ENCODE data around the gene TAP1. TPM values are rescaled to one million over a fixed set of nuclear protein-coding genes. Genes with fewer than 3 reads are reported as not detected.

Gene TAP1
- total RNA-seq, 6 experiments from 2014 or later: 29.9 to 42.6 (median 37.8) TPM

GRCh38 chr6:32852018-32852843, 1.3 kb downstream of the TAP1 start:
- no peak for DNase-seq
- peaks cover 2% of the 10 kb centered on the region for H3K27me3 Mint-ChIP-seq (ENCODE audit: insufficient read depth)
- peak overlapping the region; percentile 99 for H3K4me3 Mint-ChIP-seq
- H3K27ac Mint-ChIP-seq: peak overlapping the region; percentile 90
- TF ChIP-seq CTCF (IDR thresholded peaks at IDR 0.05): no peak
- H3K4me1 Mint-ChIP-seq (ENCODE audit: low read depth): peaks cover 29% of the 10 kb centered on the region
- peaks cover 28% of the 10 kb centered on the region for H3K36me3 Mint-ChIP-seq (ENCODE audit: low read depth)
- no peaks in the 10 kb centered on the region for H3K9me3 Mint-ChIP-seq

GRCh38 chr6:32851025-32851424, 2.5 kb downstream of the TAP1 start:
- no peak for DNase-seq
- no peak overlapping the region for H3K4me3 Mint-ChIP-seq
- TF ChIP-seq CTCF (IDR thresholded peaks at IDR 0.05): no peak
- H3K36me3 Mint-ChIP-seq (ENCODE audit: low read depth): peaks cover 33% of the 10 kb centered on the region
- no peak overlapping the region for H3K27ac Mint-ChIP-seq
- H3K4me1 Mint-ChIP-seq (ENCODE audit: low read depth): peaks cover 29% of the 10 kb centered on the region
- H3K9me3 Mint-ChIP-seq: no peaks in the 10 kb centered on the region
- peaks cover 2% of the 10 kb centered on the region for H3K27me3 Mint-ChIP-seq (ENCODE audit: insufficient read depth)

- Mint-ChIP-seq H3K27me3 (ENCODE audit: insufficient read depth) (peaks cover 4% of the 10 kb centered on the region), H3K36me3 (ENCODE audit: low read depth) (peaks cover 33% of the 10 kb centered on the region), H3K27ac (no peak overlapping the region), H3K9me3 (no peaks in the 10 kb centered on the region), H3K4me1 (ENCODE audit: low read depth) (peaks cover 21% of the 10 kb centered on the region), H3K4me3 (no peak overlapping the region)
- DNase-seq: no peak
- no peak for TF ChIP-seq CTCF (IDR thresholded peaks at IDR 0.05)
These were observed 4.4 kb downstream of the TAP1 start for GRCh38 chr6:32849126-32849525.

- no peak for TF ChIP-seq CTCF (IDR thresholded peaks at IDR 0.05)
- Mint-ChIP-seq H3K4me3 (no peak overlapping the region), H3K27ac (no peak overlapping the region), H3K9me3 (no peaks in the 10 kb centered on the region), H3K27me3 (ENCODE audit: insufficient read depth) (peaks cover 6% of the 10 kb centered on the region), H3K36me3 (ENCODE audit: low read depth) (peaks cover 33% of the 10 kb centered on the region), H3K4me1 (ENCODE audit: low read depth) (peaks cover 30% of the 10 kb centered on the region)
- no peak for DNase-seq
These were observed 5.7 kb downstream of the TAP1 start for GRCh38 chr6:32847795-32848194.

- H3K4me3 Mint-ChIP-seq: no peak overlapping the region
- DNase-seq: no peak
- peaks cover 36% of the 10 kb centered on the region for H3K36me3 Mint-ChIP-seq (ENCODE audit: low read depth)
- no peaks in the 10 kb centered on the region for H3K9me3 Mint-ChIP-seq
- no peak for TF ChIP-seq CTCF (IDR thresholded peaks at IDR 0.05)
- peaks cover 30% of the 10 kb centered on the region for H3K4me1 Mint-ChIP-seq (ENCODE audit: low read depth)
- H3K27ac Mint-ChIP-seq: no peak overlapping the region
- peaks cover 6% of the 10 kb centered on the region for H3K27me3 Mint-ChIP-seq (ENCODE audit: insufficient read depth)
These were observed 6.5 kb downstream of the TAP1 start for GRCh38 chr6:32847004-32847403.
